Measurements from ENCODE around the gene DGKZ. TPM values are rescaled to one million over a fixed set of nuclear protein-coding genes. Genes with fewer than 3 reads are reported as not detected.
A peak's percentile ranks its signal among the peaks of the same experiment; 100 is the strongest.

DGKZ gene
- total and polyA plus RNA-seq, 10 donors = 44.2 to 136 (median 97.9) TPM

- Histone ChIP-seq H3K36me3 (no peaks in the 10 kb centered on the region), H3K27me3 (replicated peaks in 1 of 7) (peaks cover 0 to 72% (median 45%) of the 10 kb centered on the region in 7 donors), H3K27ac (peak overlapping the region in 2 of 8 donors; percentile 5 to 50), H3K4me1 (peaks cover 9 to 71% (median 37%) of the 10 kb centered on the region in 6 donors), H3K4me3 (no peak overlapping the region), H3K9me3 (no peaks in the 10 kb centered on the region)
- no peak for DNase-seq
- intact Hi-C loops (cut with DNase I; ENCODE audit: low total_unique reads) = no loop called here
- WGBS, 5 donors = 20 to 29% (median 25%) methylated on average over 11 of the region's 11 CpGs
- no peak for TF ChIP-seq POLR2A (IDR thresholded peaks at IDR 0.05)
- no peak for TF ChIP-seq POLR2AphosphoS5 (IDR thresholded peaks at IDR 0.05)
- TF ChIP-seq CTCF (IDR thresholded peaks at IDR 0.05 in 8 of 11, conservative IDR thresholded peaks at IDR 0.05 in 3 of 11) = no peak
These were observed 16.5 kb upstream of the DGKZ start for GRCh38 chr11:46330563-46331281.

GRCh38 chr11:46331282-46331984 lies 15.8 kb upstream of the DGKZ start:
- intact Hi-C loops (cut with DNase I; ENCODE audit: low total_unique reads) = no loop called here
- Histone ChIP-seq H3K36me3 (no peaks in the 10 kb centered on the region), H3K4me1 (peaks cover 9 to 77% (median 37%) of the 10 kb centered on the region in 6 donors), H3K27me3 (replicated peaks in 1 of 7) (peaks cover 0 to 79% (median 45%) of the 10 kb centered on the region in 7 donors), H3K27ac (peak overlapping the region in 2 of 8 donors; percentile 5 to 50), H3K9me3 (no peaks in the 10 kb centered on the region), H3K4me3 (no peak overlapping the region)
- DNase-seq = no peak
- no peak for TF ChIP-seq POLR2AphosphoS5 (IDR thresholded peaks at IDR 0.05)
- TF ChIP-seq POLR2A (IDR thresholded peaks at IDR 0.05) = no peak
- TF ChIP-seq CTCF (IDR thresholded peaks at IDR 0.05 in 8 of 11, conservative IDR thresholded peaks at IDR 0.05 in 3 of 11) = no peak
- 22 to 33% (median 26%) methylated on average over 5 of the region's 5 CpGs for WGBS, 5 donors

GRCh38 chr11:46332093-46332567 lies 15.1 kb upstream of the DGKZ start:
- Histone ChIP-seq H3K27ac (peak overlapping the region in 3 of 8 donors; percentile 31 to 55 (median 51)), H3K4me3 (peak overlapping the region in 7 of 8 donors; percentile 32 to 72 (median 39)), H3K4me1 (peaks cover 9 to 77% (median 37%) of the 10 kb centered on the region in 6 donors), H3K27me3 (replicated peaks in 1 of 7) (peaks cover 0 to 81% (median 45%) of the 10 kb centered on the region in 7 donors), H3K9me3 (no peaks in the 10 kb centered on the region), H3K36me3 (no peaks in the 10 kb centered on the region)
- 31 to 42% (median 33%) methylated on average over 4 to 8 of the region's 8 CpGs for WGBS, 5 donors
- intact Hi-C loops (cut with DNase I; ENCODE audit: low total_unique reads) = no loop called here
- DNase-seq = no peak
- TF ChIP-seq POLR2A (IDR thresholded peaks at IDR 0.05) = no peak
- TF ChIP-seq CTCF (IDR thresholded peaks at IDR 0.05 in 8 of 11, conservative IDR thresholded peaks at IDR 0.05 in 3 of 11) = no peak
- TF ChIP-seq POLR2AphosphoS5 (IDR thresholded peaks at IDR 0.05) = no peak
